HG03460 (cell line): ENCODE data around the gene FITM2.

Source experiments
- ATAC-seq: cut with Tn5 transposase; IDR thresholded peaks from one replicate; pipeline ENCODE4 v1.9.1; 2021; ENCODE audit not compliant: unreplicated experiment

Gene FITM2

DNA sequence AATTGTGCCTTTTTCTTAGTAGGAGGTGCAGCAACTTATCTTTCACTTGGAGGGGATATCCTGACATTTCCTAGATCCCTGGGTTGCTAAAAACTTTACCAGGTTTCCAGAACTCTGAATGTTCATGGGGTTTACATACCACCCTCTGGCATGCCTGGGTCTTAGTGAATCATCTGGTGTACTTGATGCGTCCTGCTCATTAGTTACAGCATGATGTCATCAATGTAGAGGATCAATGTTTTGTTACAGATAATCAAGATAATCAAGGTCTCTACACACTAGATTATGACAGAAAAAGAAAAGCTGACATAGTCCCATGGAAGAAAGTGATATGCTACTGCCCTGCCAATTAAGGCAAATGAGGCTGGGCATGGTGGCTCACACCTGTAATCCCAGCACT lies 27.0 kb downstream of the FITM2 start:
- no peak for ATAC-seq

DNA sequence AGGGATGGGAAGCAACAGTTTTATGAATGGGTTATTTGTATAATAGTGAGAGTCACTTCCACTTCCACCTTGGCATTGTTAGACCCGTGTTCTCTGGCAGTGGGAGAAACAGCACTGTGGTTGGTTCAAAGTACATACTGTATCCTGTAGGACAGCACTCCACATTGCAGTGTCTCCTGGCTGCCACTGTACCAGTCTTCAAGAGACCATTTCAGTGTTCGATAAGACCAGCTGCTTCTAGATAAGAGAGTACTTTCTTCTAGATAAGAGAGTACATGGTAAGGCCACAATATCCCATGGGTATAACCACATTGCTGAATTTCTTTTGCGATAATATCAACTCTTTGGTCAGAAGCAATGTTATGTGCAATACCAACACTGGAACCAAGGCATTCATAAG lies 28.8 kb downstream of the FITM2 start:
- no peak for ATAC-seq

DNA sequence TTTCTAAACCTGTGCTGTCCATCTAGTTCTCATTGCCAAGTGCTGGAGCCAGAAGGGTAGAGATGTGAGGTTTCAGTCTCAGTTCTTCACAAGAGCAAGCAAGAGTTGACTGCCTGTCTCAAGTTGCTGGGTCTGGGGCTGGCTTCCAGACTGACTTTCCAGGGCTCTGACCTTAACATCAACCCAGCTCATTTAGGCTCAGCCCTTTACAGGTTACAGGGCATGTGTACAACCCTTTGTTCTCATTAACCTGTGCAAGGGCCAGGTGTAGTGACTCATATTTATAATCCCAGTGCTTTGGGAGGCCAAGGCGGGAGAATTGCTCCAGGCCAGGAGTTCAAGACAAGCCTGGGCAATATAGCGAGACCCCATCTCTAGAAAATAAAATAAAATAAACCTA lies 30.6 kb downstream of the FITM2 start:
- ATAC-seq = no peak

DNA sequence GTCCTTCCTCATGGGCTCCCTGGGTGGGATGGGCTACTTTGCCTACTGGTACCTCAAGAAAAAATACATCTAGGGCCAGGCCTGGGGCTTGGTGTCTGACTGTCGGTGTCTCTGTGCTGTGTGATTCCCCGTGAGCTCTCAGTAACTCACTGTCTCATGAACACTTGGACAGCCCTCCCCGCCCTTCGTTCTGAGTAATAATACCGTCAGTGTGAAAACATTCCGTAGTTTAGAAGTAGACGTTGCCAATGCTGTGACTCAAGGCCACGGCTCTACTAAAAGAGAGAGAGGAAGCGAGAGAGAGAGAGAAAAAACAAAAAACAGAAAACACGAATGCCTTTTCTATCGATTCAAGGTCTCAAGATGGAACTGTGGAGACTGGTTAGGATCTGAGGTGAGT lies 31.8 kb downstream of the FITM2 start:
- ATAC-seq = no peak

DNA sequence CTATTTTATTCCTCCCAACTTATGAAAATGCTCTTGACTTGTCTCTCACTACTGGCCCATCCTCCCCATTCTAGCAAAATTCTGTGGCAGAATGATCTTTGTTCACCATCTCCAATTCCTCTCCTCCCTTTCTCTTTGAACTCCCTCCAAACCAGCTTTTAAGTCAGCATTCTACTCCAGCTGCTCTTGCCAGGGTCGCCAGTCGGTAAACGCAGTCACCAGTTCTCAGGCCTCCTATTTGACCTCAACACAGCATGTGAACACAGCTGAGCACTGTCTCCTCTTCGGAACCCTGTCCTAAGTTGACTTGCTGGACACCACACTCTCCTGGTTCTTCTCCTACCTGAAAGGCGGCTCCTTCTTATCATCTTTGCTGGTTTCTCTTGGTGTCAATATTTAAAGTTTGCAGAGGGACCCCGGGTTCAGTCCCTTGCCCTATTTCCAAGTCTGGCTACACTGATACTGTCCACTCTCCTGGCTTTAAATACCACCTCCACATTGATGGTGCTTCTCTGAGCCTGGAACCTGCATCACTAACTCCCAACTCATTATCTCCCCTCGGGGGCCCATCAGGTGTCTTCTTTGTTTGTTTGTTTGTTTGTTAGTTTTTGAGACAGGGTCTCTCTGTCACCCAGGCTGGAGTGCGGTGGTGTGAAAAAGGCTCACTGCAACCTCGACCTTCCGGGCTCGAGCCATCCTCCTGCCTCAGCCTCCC lies 36.5 kb downstream of the FITM2 start:
- no peak for ATAC-seq

DNA sequence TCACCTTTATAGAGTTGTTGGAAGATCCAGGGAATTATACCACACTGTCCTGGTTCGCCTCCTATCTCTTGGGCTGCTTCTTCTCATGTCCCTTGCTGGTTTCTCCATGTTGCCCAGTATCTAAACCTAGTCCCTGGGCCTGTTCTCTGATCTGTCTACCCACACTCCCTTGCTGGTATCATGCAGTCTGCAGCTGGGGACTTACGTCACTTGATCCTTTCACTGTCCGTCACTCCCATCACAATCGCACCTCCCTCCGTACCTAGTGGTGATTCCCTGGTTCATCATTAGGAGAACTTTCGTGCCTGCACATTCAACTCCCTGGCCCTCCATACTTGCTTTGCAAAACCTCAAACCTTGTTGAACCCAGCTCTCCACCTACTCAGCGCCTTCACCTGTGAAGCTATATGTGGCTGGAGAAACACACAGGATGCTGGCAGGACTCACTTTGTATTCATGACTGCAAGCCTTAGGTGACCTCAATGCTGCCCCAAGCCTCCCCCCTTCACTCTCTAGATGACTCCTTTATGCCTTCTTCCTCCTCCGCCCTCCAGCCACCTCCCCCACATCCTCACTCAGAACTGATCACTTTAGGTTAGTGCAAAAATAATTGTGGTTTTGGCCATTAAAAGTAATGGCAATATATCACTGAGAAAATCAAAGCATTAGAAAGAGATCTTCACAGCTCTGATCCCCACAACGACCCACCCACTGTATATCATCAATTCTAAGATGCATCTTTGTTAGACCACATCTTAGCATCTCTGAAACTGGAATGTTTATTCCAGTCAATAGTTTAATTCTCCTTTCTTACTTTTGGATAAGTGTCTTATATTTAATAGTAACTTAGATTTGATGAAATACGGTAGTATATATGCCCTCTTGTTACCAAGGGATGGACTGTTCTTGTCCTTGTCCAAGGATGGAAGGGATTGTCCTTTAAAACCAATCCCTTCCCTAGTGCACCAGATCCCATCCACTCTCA lies 37.5 kb downstream of the FITM2 start:
- ATAC-seq = no peak

DNA sequence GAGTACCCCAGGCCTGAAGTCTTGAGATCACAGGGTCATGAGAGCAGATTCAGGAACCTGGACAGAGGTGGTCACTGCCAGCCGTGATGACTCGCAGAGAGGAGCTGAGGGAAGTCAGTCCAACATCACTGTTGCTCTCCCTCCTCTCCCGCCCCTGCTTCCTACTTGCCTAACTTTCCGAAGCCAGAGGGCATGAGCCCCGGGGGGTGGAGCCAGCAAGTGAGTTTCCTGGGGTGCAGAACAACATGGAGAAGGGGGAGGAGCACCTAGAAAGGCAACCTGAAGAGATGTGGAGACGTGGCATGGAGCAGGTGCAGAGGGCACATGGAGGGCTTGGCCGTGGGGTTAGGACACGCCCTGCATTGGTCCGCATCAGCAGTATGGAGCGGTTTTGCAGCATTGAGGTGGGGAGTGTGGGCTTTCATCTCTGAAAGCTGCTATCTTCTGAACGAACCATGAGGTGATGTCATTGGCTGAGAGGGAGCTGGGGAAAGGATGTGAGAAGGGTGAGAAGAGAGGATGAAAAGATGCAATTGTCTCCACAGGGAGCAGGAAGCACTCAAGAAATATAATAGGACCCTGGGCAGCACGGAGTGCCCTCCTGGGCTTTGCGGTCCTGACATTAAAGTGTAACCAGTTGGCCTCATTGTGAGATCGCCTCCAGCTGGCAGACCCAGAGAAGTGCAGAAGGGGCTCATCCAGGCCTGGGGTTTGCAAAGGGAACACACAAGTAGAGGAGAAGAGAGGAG lies 38.9 kb downstream of the FITM2 start:
- no peak for ATAC-seq

DNA sequence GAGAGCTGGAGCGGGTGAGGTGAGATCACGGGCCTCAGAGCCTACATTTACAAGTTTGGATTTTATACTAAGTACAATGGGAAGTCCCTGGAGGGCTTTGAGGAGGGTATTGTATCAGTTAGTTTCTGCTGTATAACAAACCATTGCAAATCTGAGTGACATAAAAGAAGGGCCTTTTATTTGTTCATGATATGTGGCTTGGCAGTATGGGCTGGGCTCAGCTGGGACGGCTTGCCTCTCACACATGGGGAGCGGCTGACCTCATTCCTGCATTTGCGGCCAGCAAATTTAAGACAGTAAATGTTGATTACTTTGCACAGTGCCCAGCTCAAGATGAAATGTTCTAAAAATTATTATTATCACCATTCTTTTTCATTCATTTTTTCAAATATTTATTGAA lies 42.2 kb downstream of the FITM2 start:
- ATAC-seq = no peak

DNA sequence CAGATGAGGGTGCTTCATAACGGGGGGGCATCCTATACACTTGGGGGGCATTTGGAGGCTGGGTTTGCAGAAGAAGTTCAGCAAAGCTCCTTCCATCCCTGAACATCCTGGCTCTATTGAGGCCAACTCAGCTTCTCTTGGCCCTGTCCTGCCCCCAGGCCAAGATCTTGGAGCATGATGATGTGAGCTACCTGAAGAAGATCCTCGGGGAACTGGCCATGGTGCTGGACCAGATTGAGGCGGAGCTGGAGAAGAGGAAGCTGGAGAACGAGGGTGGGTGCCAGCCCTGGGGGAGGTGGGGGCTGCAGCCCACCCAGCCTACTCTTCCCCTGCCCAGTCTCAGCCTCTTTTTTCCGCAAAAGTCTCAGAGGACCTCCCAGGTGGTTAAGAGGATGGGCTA lies 46.7 kb downstream of the FITM2 start:
- ATAC-seq = no peak

DNA sequence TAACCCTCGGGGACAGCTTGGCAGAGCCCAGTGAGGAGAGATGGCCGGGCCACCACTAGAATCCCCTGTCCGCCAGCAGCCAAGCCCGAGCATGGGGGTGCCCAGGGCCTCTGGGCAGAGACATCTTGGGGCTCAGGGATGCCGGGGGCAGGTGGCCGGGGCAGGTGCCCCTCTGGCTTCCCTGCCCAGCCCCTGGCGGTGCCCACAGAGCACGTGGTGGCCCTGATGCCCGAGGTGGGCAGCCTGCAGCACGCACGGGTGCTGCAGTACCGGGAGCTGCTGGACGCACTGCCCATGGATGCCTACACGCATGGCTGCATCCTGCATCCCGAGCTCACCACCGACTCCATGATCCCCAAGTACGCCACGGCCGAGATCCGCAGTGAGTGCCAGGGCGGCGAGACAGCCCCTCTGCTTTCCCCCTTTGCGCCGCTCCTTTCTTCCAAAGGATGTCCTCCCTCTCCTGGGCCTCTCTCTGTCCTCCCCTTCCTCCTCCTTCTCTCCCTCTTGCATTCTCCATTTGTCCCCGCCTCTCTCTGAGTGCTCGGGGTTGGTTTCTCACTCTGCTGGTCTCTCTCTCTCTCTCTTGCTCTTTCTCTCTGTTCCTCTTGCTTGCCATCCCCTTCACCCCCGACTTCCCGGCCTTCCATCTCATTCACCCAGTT lies 52.6 kb downstream of the FITM2 start:
- ATAC-seq = no peak

DNA sequence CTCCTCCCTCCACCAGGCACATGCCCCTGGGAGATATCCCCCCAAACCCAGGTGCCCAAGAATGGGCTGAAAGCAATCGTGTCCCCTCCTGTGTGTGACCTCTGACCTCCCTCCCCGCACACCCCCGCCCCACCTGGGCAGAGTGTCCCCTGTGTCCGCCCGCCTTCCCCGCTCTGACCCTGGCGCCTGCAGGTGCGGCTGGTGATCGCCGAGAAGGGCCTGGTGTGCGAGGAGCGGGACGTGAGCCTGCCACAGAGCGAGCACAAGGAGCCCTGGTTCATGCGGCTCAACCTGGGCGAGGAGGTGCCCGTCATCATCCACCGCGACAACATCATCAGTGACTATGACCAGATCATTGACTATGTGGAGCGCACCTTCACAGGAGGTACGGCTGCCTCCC lies 54.0 kb downstream of the FITM2 start:
- no peak for ATAC-seq

DNA sequence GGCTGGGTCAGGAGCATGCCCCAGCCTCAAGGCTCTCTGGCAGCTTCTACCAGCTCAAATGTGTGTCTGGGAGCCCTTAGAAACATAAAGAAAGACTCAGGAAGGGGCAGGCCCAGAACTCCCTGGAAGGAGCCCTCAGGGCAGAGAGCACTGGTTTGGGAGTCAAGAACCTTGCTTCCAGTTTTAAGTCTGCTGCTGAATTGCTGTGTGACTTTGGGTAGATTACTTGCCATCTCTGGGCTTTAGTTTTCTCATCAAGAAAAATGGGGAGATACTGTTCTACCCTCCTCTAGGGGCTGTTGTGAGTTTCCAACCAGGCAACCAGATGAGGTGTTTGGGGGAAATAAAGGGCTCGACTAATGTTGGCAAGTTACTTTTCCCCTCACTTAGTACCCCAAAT lies 55.1 kb downstream of the FITM2 start:
- no peak for ATAC-seq

DNA sequence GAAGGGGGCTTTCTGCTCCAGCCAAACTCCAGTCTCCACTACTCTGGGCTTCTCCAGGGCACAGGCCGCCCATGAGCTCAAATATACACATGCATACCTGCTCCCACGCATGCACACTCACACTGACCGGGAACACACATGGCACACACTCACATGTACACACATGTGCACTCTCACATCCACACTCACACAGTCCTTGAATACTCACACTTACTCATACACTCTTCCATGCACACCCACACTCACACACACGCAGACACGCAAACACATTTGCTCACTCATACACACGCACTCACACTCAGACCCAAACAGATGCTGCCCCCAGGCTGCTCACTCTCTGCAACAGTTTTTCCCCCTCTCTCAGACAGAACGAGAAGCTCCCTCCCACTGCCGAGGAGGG lies 56.9 kb downstream of the FITM2 start:
- ATAC-seq = no peak

DNA sequence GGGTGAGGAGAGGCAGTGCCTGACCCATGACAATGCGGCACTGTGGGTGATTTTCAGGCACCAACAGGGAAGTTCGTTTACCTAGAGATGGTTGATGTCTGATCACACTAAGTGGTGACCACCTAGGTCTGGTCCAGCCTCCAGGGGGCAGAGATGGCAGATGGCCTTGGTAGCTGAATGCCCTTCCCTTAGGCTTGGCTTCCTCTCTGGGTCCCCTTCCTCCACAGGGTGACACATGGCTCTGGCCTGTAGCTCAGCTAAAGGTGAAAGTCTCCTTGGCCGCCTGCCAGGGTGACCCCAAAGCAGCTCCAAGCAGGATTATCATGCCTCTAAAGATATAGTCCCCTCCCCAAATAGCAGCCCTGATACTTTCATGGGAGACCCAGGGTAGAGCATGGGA lies 57.5 kb downstream of the FITM2 start:
- ATAC-seq = no peak
